ENCODE results near the gene ASIC5. TPM values are rescaled to one million over a fixed set of nuclear protein-coding genes. Genes with fewer than 3 reads are reported as not detected.

The ASIC5 gene
- total and polyA plus RNA-seq, 2 of the 4 experiments (the other 2 are of a cell fraction): not detected

DNA sequence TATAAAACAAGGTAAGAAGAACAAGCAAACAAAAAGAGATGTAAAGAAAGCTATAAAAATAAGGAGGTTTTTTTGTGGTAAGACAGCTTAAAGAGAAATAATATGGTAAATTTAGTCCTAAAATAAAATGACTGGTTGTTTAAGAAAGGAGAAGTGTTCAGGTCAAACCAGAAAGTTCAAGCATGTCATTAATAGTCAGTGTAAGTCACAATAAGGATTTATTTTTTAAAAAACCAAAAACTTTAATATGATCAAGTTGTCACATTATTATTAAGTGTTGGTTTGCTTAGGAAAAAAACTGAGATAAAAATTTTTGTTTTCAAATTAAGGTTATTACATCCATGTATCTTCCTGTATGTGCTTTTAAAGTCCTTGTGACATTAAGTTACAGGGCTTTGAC, 19.1 kb downstream of the ASIC5 start:
- Histone ChIP-seq H3K56ac (ENCODE audit: extremely low read depth, insufficient read depth, low read length) (no peak overlapping the region), H3K27ac (ENCODE audit: insufficient read depth, low read length) (no peak overlapping the region), H3K9ac (ENCODE audit: low read depth, low read length) (no peak overlapping the region), H3K79me1 (ENCODE audit: low read depth in 1 of 2, low read length in 2 of 2) (no peaks in the 10 kb centered on the region), H2AK5ac (ENCODE audit: low read depth, low read length) (no peak overlapping the region), H2BK20ac (ENCODE audit: low read depth, low read length) (no peak overlapping the region), H2BK120ac (ENCODE audit: low read depth, low read length) (no peak overlapping the region), H3K18ac (ENCODE audit: low read depth, low read length) (no peak overlapping the region), H3K23ac (ENCODE audit: low read depth, low read length) (no peak overlapping the region), H3K4me2 (ENCODE audit: low read depth, low read length) (no peak overlapping the region), H2AFZ (replicated peaks; ENCODE audit: low read length, poor library complexity) (no peak overlapping the region), H3K4me1 (ENCODE audit: control insufficient read depth, insufficient read depth, low read length) (no peaks in the 10 kb centered on the region), H3K9me1 (ENCODE audit: insufficient read depth, low read length) (no peaks in the 10 kb centered on the region), H2AK9ac (replicated peaks; ENCODE audit: low read depth, low read length, poor library complexity) (no peak overlapping the region), H4K20me1 (ENCODE audit: insufficient read depth, low read length) (no peaks in the 10 kb centered on the region), H3K4me3 (ENCODE audit: insufficient read depth, low read depth, low read length) (no peak overlapping the region), H2BK5ac (ENCODE audit: low read depth, low read length, poor library complexity, severe bottlenecking) (no peak overlapping the region), H3K27me3 (ENCODE audit: control insufficient read depth, insufficient read depth, low read length) (no peaks in the 10 kb centered on the region), H3K4ac (ENCODE audit: low read depth, low read length) (no peak overlapping the region), H4K91ac (ENCODE audit: insufficient read depth, low read depth, low read length) (no peak overlapping the region), H3K9me3 (ENCODE audit: control insufficient read depth, insufficient read depth, low read length) (peaks cover 3% of the 10 kb centered on the region; the same call in 1 of the 2 replicates), H4K5ac (ENCODE audit: low read depth, low read length) (no peak overlapping the region), H2BK15ac (ENCODE audit: low read depth, low read length) (no peak overlapping the region), H4K8ac (ENCODE audit: low read depth in 2 of 2, low read length in 2 of 2) (no peak overlapping the region), H3K36me3 (ENCODE audit: control insufficient read depth, insufficient read depth, low read length) (no peaks in the 10 kb centered on the region), H3K14ac (replicated peaks; ENCODE audit: low read depth, low read length) (no peak overlapping the region)
- intact Hi-C loops (cut with micrococcal nuclease) (no loop called here), in situ Hi-C loops (cut with MboI; ENCODE audit: low sequenced_read_pairs) (no loop called here), dilution Hi-C loops (cut with HindIII; ENCODE audit: low sequenced_read_pairs, unreplicated experiment) (no loop called here)
- POLR2A ChIA-PET (ENCODE audit: unreplicated experiment): no interaction called here
- BruUV-seq (replicated peaks): no TSS peak
- no peak for DNase-seq
- ATAC-seq (ENCODE audit: low read depth): no peak
- CTCF ChIA-PET: interaction anchor here (0.6 to 1.0 kb wide), 2 partner anchors 16 to 106 kb away, joined by 3 to 10 read pairs; no protein-coding TSS in a partner anchor
- TF ChIP-seq MAFK (IDR thresholded peaks at IDR 0.05; ENCODE audit: low read depth, low read length) (no peak), CHD1 (IDR thresholded peaks at IDR 0.05; ENCODE audit: low read depth, low read length) (no peak), FOS (IDR thresholded peaks at IDR 0.05; ENCODE audit: low read depth, low read length) (no peak), NFE2L2 (IDR thresholded peaks at IDR 0.05; ENCODE audit: low read depth, low read length) (no peak), BHLHE40 (IDR thresholded peaks at IDR 0.05; ENCODE audit: low read depth, low read length) (no peak), RAD21 (IDR thresholded peaks at IDR 0.05; ENCODE audit: low read length) (no peak), RFX5 (IDR thresholded peaks at IDR 0.05; ENCODE audit: low read depth, low read length) (no peak), MAZ (IDR thresholded peaks at IDR 0.05; ENCODE audit: borderline replicate concordance, low read depth, low read length) (no peak), POLR2A (IDR thresholded peaks at IDR 0.05; ENCODE audit: low read depth, low read length) (no peak)
- TF ChIP-seq, protein P1, sequence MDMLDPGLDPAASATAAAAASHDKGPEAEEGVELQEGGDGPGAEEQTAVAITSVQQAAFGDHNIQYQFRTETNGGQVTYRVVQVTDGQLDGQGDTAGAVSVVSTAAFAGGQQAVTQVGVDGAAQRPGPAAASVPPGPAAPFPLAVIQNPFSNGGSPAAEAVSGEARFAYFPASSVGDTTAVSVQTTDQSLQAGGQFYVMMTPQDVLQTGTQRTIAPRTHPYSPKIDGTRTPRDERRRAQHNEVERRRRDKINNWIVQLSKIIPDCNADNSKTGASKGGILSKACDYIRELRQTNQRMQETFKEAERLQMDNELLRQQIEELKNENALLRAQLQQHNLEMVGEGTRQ (IDR thresholded peaks at IDR 0.05; ENCODE audit: low read depth, low read length): no peak
- TF ChIP-seq, protein P2, sequence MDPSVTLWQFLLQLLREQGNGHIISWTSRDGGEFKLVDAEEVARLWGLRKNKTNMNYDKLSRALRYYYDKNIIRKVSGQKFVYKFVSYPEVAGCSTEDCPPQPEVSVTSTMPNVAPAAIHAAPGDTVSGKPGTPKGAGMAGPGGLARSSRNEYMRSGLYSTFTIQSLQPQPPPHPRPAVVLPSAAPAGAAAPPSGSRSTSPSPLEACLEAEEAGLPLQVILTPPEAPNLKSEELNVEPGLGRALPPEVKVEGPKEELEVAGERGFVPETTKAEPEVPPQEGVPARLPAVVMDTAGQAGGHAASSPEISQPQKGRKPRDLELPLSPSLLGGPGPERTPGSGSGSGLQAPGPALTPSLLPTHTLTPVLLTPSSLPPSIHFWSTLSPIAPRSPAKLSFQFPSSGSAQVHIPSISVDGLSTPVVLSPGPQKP (IDR thresholded peaks at IDR 0.05; ENCODE audit: borderline replicate concordance, low read depth, low read length): no peak
